GDM1 (cell line): ENCODE results near the gene COMMD4.
"Not testable (repeated sequence)": the region's sequence is repeated elsewhere in the genome, so short reads cannot be mapped to it uniquely, and the experiment has no call there.

Experiments
- DNase-seq: peaks from one replicate; lab custom pipeline; 2025; lab: John Stamatoyannopoulos, UW

COMMD4 gene

GRCh38 chr15:75335705-75336355 lies at the start of gene COMMD4:
TSS of gene COMMD4 (plus strand) at chr15:75336063. CDS start at chr15:75336090, 27 bp downstream.
- DNase-seq = peak; percentile 80

- not testable (repeated sequence) for DNase-seq
These were observed 42.2 kb upstream of the COMMD4 start for GRCh38 chr15:75293660-75294059.

- not testable (repeated sequence) for DNase-seq
These were observed 37.1 kb upstream of the COMMD4 start for GRCh38 chr15:75298541-75299310.

GRCh38 chr15:75299311-75299688 lies 36.6 kb upstream of the COMMD4 start:
- DNase-seq = not testable (repeated sequence)

- not testable (repeated sequence) for DNase-seq
These were observed 35.8 kb upstream of the COMMD4 start for GRCh38 chr15:75300026-75300425.

- no peak for DNase-seq
These were observed 33.5 kb upstream of the COMMD4 start for GRCh38 chr15:75302318-75302717.

- not testable (repeated sequence) for DNase-seq
These were observed 33.1 kb upstream of the COMMD4 start for GRCh38 chr15:75302753-75303152.

- DNase-seq = no peak
These were observed 29.7 kb upstream of the COMMD4 start for GRCh38 chr15:75306188-75306587.

GRCh38 chr15:75307778-75308390 lies 28.0 kb upstream of the COMMD4 start:
- no peak for DNase-seq

- DNase-seq = no peak
These were observed 26.2 kb upstream of the COMMD4 start for GRCh38 chr15:75309711-75310110.

GRCh38 chr15:75312548-75312947 lies 23.3 kb upstream of the COMMD4 start:
- not testable (repeated sequence) for DNase-seq

GRCh38 chr15:75313116-75313845 lies 22.6 kb upstream of the COMMD4 start:
- DNase-seq = no peak

- DNase-seq = no peak
These were observed 21.1 kb upstream of the COMMD4 start for GRCh38 chr15:75314552-75315290.

GRCh38 chr15:75319231-75319897 lies 16.5 kb upstream of the COMMD4 start:
- not testable (repeated sequence) for DNase-seq

GRCh38 chr15:75321711-75322110 lies 14.2 kb upstream of the COMMD4 start:
- no peak for DNase-seq

GRCh38 chr15:75325922-75326321 lies 9.9 kb upstream of the COMMD4 start:
- no peak for DNase-seq

- no peak for DNase-seq
These were observed 8.9 kb upstream of the COMMD4 start for GRCh38 chr15:75327005-75327404.

- DNase-seq = no peak
These were observed 8.4 kb upstream of the COMMD4 start for GRCh38 chr15:75327491-75327890.

- DNase-seq = no peak
These were observed 7.2 kb upstream of the COMMD4 start for GRCh38 chr15:75328493-75329314.

GRCh38 chr15:75329571-75329970 lies 6.3 kb upstream of the COMMD4 start:
- no peak for DNase-seq
